WERI-Rb-1 (cell line): Measurements from ENCODE around the gene PPP1R16B.

Source experiments
- DNase-seq: peaks from one replicate; pipeline ENCODE4 v3.0.0-alpha.2; 2020
- H3K27ac ChIP-seq: fragments of 250-450 bp; sonication (Bioruptor Pico); 2 replicates; pipeline ENCODE4 v1.5.1; 2020; ENCODE audit warnings: mild to moderate bottlenecking, moderate library complexity
- H3K27me3 ChIP-seq: fragments of 250-450 bp; sonication (Bioruptor Pico); 2 replicates; pipeline ENCODE4 v1.5.1; 2021; ENCODE audit warnings: mild to moderate bottlenecking, low read depth, moderate library complexity; ENCODE audit not compliant: insufficient read depth, severe bottlenecking
- H3K36me3 ChIP-seq: fragments of 250-450 bp; sonication (Bioruptor Pico); 2 replicates; pipeline ENCODE4 v1.5.1; 2020; ENCODE audit warnings: mild to moderate bottlenecking, moderate library complexity
- H3K4me3 ChIP-seq: 2 replicates; pipeline ENCODE4 v1.5.1; 2011; ENCODE audit warnings: low read depth, mild to moderate bottlenecking, control low read depth, low read length
- H3K9me3 ChIP-seq: fragments of 250-450 bp; sonication (Bioruptor Pico); 2 replicates; pipeline ENCODE4 v1.5.1; 2021; ENCODE audit warnings: mild to moderate bottlenecking, moderate library complexity; ENCODE audit not compliant: severe bottlenecking
- CTCF ChIP-seq: IDR thresholded peaks from 2 replicates; pipeline ENCODE4 v1.5.1; 2011; ENCODE audit warnings: low read depth, mild to moderate bottlenecking, control low read depth, inconsistent platforms, low read length

PPP1R16B gene

GRCh38 chr20:38842026-38842425 lies 36.5 kb downstream of the PPP1R16B start:
- no peaks in the 10 kb centered on the region for H3K9me3 ChIP-seq
- no peak for DNase-seq
- H3K36me3 ChIP-seq, result no peaks in the 10 kb centered on the region
- no peak overlapping the region for H3K4me3 ChIP-seq
- TF ChIP-seq CTCF, result no peak
- H3K27me3 ChIP-seq, result no peaks in the 10 kb centered on the region
- no peak overlapping the region for H3K27ac ChIP-seq

- no peak for DNase-seq
- Histone ChIP-seq H3K27ac (no peak overlapping the region), H3K27me3 (no peaks in the 10 kb centered on the region), H3K9me3 (no peaks in the 10 kb centered on the region), H3K36me3 (no peaks in the 10 kb centered on the region), H3K4me3 (no peak overlapping the region)
- no peak for TF ChIP-seq CTCF
Observed at GRCh38 chr20:38842558-38842981, 37.1 kb downstream of the PPP1R16B start.

GRCh38 chr20:38843346-38843745 lies 37.8 kb downstream of the PPP1R16B start:
- no peak for TF ChIP-seq CTCF
- Histone ChIP-seq H3K27me3 (no peaks in the 10 kb centered on the region), H3K9me3 (no peaks in the 10 kb centered on the region), H3K4me3 (no peak overlapping the region), H3K36me3 (no peaks in the 10 kb centered on the region), H3K27ac (no peak overlapping the region)
- no peak for DNase-seq

GRCh38 chr20:38844963-38845362 lies 39.5 kb downstream of the PPP1R16B start:
- no peaks in the 10 kb centered on the region for H3K27me3 ChIP-seq
- TF ChIP-seq CTCF, result no peak
- DNase-seq, result no peak
- no peak overlapping the region for H3K4me3 ChIP-seq
- H3K27ac ChIP-seq, result no peak overlapping the region
- H3K9me3 ChIP-seq, result no peaks in the 10 kb centered on the region
- H3K36me3 ChIP-seq, result no peaks in the 10 kb centered on the region

GRCh38 chr20:38847840-38848239 lies 42.3 kb downstream of the PPP1R16B start:
- no peak overlapping the region for H3K27ac ChIP-seq
- TF ChIP-seq CTCF, result no peak
- H3K4me3 ChIP-seq, result no peak overlapping the region
- H3K27me3 ChIP-seq, result no peaks in the 10 kb centered on the region
- DNase-seq, result no peak
- no peaks in the 10 kb centered on the region for H3K36me3 ChIP-seq
- H3K9me3 ChIP-seq, result no peaks in the 10 kb centered on the region

GRCh38 chr20:38853759-38854158 lies 48.3 kb downstream of the PPP1R16B start:
- no peak for DNase-seq
- no peaks in the 10 kb centered on the region for H3K27me3 ChIP-seq
- no peak overlapping the region for H3K4me3 ChIP-seq
- H3K27ac ChIP-seq, result no peak overlapping the region
- no peaks in the 10 kb centered on the region for H3K9me3 ChIP-seq
- no peak for TF ChIP-seq CTCF
- H3K36me3 ChIP-seq, result no peaks in the 10 kb centered on the region
